ENCODE data around the gene E2F1. TPM values are rescaled to one million over a fixed set of nuclear protein-coding genes. Genes with fewer than 3 reads are reported as not detected.

E2F1 gene
- total and polyA plus RNA-seq, 9 donors, result 0.95 to 7.6 (median 3.4) TPM

DNA sequence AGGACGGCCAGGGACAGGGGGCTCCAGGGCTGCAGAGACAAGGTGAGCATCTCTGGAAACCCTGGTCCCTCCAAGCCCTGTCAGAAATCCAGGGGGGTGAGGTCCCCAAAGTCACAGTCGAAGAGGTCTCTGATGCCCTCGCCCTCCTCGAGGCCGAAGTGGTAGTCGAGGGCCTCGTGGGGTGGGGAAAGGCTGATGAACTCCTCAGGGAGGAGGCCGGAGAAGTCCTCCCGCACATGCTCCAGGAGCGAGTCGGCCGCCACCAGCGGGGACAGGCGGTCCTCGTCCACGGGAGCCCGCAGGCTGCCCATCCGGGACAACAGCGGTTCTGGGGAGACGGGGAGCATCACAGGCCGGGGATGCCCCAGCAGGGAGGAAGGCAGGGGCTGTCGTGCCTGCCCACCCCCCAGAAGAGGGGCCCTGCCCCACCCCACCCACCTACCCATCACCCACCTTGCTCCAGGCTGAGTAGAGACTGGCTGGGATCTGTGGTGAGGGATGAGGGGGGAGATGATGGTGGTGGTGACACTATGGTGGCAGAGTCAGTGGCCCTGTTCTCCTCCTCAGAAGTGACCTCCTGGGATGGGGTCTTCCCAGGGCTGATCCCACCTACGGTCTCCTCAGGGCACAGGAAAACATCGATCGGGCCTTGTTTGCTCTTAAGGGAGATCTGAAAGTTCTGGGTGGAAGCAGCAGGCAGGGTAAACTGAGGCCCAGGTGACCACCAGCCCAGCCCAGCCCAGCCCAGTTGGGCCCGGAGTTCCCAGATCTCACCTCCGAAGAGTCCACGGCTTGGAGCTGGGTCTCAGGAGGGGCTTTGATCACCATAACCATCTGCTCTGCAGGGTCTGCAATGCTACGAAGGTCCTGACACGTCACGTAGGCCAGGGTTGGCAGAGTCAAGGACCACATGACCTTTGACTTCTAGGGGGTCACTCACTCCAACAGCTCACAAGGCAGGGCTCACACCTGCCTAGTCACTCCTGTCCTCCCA lies 9.2 kb downstream of the E2F1 start:
- H3K27me3 ChIP-seq, result no peaks in the 10 kb centered on the region
- whole genome bisulfite sequencing, 3 donors, result 79 to 87% (median 86%) methylated on average over 29 to 31 of the region's 31 CpGs
- no peaks in the 10 kb centered on the region for H3K9me3 ChIP-seq
- intact Hi-C loops (cut with DNase I), result loop anchor here in 2 of 4 donors (5.0 to 10.0 kb wide), 2 partner anchors 55 to 138 kb away; partner anchors contain the start of genes CHMP4B (in 1 of the 2) and ZNF341 (in 1 of the 2)
- H3K4me3 ChIP-seq, result no peak overlapping the region
- H3K4me1 ChIP-seq (ENCODE audit: insufficient read depth), result peaks cover 46% of the 10 kb centered on the region
- peak in 4 of 5 donors; percentile 22 to 65 (median 56) for DNase-seq
- TF ChIP-seq, protein P1, sequence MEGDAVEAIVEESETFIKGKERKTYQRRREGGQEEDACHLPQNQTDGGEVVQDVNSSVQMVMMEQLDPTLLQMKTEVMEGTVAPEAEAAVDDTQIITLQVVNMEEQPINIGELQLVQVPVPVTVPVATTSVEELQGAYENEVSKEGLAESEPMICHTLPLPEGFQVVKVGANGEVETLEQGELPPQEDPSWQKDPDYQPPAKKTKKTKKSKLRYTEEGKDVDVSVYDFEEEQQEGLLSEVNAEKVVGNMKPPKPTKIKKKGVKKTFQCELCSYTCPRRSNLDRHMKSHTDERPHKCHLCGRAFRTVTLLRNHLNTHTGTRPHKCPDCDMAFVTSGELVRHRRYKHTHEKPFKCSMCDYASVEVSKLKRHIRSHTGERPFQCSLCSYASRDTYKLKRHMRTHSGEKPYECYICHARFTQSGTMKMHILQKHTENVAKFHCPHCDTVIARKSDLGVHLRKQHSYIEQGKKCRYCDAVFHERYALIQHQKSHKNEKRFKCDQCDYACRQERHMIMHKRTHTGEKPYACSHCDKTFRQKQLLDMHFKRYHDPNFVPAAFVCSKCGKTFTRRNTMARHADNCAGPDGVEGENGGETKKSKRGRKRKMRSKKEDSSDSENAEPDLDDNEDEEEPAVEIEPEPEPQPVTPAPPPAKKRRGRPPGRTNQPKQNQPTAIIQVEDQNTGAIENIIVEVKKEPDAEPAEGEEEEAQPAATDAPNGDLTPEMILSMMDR (IDR thresholded peaks at IDR 0.05), result no peak
- no peak for TF ChIP-seq EP300 (IDR thresholded peaks at IDR 0.05)
- no peak for TF ChIP-seq POLR2A (IDR thresholded peaks at IDR 0.05)
- H3K27ac ChIP-seq, result peak overlapping the region; percentile 93 to 97
- H3K36me3 ChIP-seq, result no peaks in the 10 kb centered on the region

DNA sequence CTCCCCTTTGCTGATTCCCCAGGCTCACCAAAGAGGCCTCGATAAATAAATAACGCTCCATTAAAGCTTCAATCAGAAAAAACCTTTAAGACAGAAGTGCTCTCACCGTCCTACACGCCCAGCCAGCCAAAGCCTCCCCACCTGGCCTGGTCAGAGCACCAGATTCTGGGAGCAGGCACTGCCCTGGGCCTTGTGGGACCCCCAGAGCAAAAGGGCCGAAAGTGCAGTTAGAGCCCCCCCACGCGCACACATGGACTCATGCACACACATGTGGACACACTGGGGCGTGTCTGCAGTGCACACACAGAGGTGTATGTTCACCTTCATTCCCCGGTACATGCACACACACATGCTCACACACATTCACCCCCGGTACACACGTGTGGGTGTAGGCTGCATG lies 10.1 kb downstream of the E2F1 start:
- Histone ChIP-seq H3K4me3 (no peak overlapping the region), H3K27ac (peak overlapping the region; percentile 93 to 97), H3K9me3 (no peaks in the 10 kb centered on the region), H3K27me3 (no peaks in the 10 kb centered on the region), H3K4me1 (ENCODE audit: insufficient read depth) (peaks cover 46% of the 10 kb centered on the region), H3K36me3 (no peaks in the 10 kb centered on the region)
- intact Hi-C loops (cut with DNase I), result loop anchor here in 2 of 4 donors (5.0 to 10.0 kb wide), 2 partner anchors 56 to 139 kb away; partner anchors contain the start of genes CHMP4B (in 1 of the 2) and ZNF341 (in 1 of the 2)
- TF ChIP-seq EP300 (IDR thresholded peaks at IDR 0.05), result no peak
- TF ChIP-seq, protein P1 (IDR thresholded peaks at IDR 0.05), result no peak
- TF ChIP-seq POLR2A (IDR thresholded peaks at IDR 0.05), result no peak
- WGBS, 3 donors, result 50 to 66% (median 58%) methylated on average over 11 of the region's 11 CpGs
- peak in 4 of 5 donors; percentile 29 to 64 (median 58) for DNase-seq

DNA sequence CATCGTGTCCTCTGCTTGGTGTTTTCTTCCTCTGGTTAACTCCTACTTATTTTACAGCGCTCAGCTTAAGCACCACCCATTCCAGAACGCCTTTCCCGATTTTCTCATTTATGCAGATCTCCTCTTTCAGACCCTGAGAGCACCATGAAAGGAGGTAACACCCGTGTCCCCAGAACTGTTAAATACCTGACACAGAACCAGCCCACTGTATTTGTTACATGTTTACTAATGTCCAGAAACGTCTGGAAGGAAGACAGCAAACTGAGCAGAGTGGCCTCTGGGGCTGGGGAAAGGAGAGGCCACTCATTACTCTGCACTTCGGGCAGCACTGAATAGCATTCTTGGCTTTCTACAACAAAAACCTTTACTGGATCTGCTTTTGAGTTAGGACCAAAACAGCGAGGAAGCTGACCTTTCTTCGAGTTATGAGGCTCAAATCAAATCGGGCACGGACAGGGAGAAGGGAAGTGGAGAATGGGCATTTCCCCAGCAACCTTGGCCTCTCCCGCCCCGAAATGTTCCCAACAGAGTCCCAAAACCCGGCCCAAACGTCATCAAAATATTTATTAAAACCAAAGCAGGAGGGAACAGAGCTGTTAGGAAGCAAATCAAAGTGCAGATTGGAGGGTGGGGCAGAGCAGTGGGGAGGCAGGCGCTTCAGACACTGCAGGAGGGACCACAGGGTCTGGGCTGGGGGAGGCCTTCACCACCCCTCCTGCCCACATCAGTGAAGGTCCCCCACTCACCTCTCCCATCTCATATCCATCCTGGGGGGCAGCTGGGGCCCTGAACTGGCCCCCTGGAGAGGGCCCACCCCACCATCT lies 10.8 kb downstream of the E2F1 start:
- DNase-seq, result peak; percentile 84 to 93 (median 89)
- Histone ChIP-seq H3K9me3 (no peaks in the 10 kb centered on the region), H3K36me3 (no peaks in the 10 kb centered on the region), H3K27ac (peak overlapping the region; percentile 93 to 97), H3K4me3 (peak overlapping the region; percentile 77), H3K4me1 (ENCODE audit: insufficient read depth) (peaks cover 43% of the 10 kb centered on the region), H3K27me3 (no peaks in the 10 kb centered on the region)
- 2 to 6% (median 5%) methylated on average over 16 of the region's 16 CpGs for WGBS, 3 donors
- TF ChIP-seq EP300 (IDR thresholded peaks at IDR 0.05) (no peak), POLR2A (IDR thresholded peaks at IDR 0.05) (peak; percentile 30)
- intact Hi-C loops (cut with DNase I), result loop anchor here in 2 of 4 donors (5.0 to 10.0 kb wide), 2 partner anchors 57 to 139 kb away; partner anchors contain the start of genes CHMP4B (in 1 of the 2) and ZNF341 (in 1 of the 2)

DNA sequence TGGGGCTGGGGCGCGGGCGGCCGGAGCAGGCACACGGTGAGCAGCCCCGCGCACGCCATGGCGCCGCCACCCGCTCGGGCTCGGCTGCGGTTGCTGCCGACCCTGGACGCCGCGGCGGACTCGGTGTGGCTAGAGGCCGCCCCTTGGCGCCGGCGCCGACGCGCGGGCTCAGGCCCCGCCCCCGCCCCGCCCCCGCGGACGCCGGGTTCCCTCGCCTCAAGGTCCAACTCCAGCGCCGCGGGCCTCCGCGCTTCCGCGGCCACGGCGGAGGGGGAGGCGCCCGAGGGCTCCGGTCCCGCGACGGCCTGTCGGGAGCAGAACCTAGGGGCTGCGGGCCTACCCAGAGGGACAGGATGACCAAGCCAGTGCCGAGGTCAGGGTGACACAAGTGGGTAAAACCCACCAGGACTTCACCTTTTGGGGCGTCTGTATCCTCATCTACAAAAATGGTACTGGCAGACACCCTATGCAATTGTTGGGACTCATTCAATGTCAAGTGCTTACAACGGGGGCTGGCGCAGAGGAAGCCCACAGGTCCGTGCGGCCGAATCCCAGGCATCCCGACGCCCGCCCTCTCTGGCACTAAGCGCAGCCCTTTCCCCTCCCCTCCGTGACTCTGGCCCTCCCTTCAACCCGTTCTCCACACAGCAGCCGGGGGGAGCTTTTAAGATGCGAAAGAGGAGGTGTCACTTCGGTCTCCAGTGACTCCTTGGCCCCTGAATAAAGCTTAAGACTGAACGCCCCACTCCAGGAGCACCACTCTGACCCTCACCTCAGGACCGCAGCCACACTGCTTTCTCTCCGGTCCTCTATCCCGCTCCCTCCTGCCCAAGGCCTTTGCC lies 11.7 kb downstream of the E2F1 start, which contains the start of gene NECAB3:
TSS of gene NECAB3 (minus strand) at position 135 of the 842 bp plus-strand sequence. CDS start at position 59, 76 bp downstream.
- peak; percentile 87 to 95 (median 90) for DNase-seq
- H3K36me3 ChIP-seq, result no peaks in the 10 kb centered on the region
- no peaks in the 10 kb centered on the region for H3K27me3 ChIP-seq
- 1% methylated on average over 51 to 73 of the region's 73 CpGs for WGBS, 3 donors
- peak within 1 kb of the TSS; percentile 77 for H3K4me3 ChIP-seq
- H3K27ac ChIP-seq, result peak within 1 kb of the TSS; percentile 93 to 97
- TF ChIP-seq EP300 (IDR thresholded peaks at IDR 0.05) (no peak), POLR2A (IDR thresholded peaks at IDR 0.05) (peak; percentile 66)
- TF ChIP-seq, protein P1 (IDR thresholded peaks at IDR 0.05), result peak in 1 of 3 donors; percentile 10
- peaks cover 37% of the 10 kb centered on the region for H3K4me1 ChIP-seq (ENCODE audit: insufficient read depth)
- intact Hi-C loops (cut with DNase I), result loop anchor here in 2 of 4 donors (5.0 to 10.0 kb wide), 2 partner anchors 58 to 140 kb away; partner anchors contain the start of genes CHMP4B (in 1 of the 2) and ZNF341 (in 1 of the 2)
- H3K9me3 ChIP-seq, result no peaks in the 10 kb centered on the region

Data from ovary (tissue), 9 donors.